Left colon (tissue), 2 donors: ENCODE measurements around the gene CNNM2. TPM values are rescaled to one million over a fixed set of nuclear protein-coding genes. Genes with fewer than 3 reads are reported as not detected.
A peak's percentile ranks its signal among the peaks of the same experiment; 100 is the strongest.
"Not testable (repeated sequence)": the region's sequence is repeated elsewhere in the genome, so short reads cannot be mapped to it uniquely, and the experiment has no call there.

Experiments used
- ATAC-seq: fragments of 200-7000 bp; cut with Tn5 transposase; one replicate; pipeline ENCODE4 v1.9.1; 2020; ENCODE audit warnings: mild to moderate bottlenecking, moderate library complexity
- DNase-seq, 2 donors: peaks; one replicate each; pipeline ENCODE4 v3.0.0-alpha.2; 2020
- intact Hi-C, 2 donors: fragments of 100-400 bp; cut with DNase I in 1 of 2; cut with micrococcal nuclease in 1 of 2; formaldehyde crosslinking; loops; one replicate each; pipeline versions ENCODE4 v1.11.2 to v1.14.0; 2022; cut with DNase I, micrococcal nuclease
- total RNA-seq, 2 donors: library from RNA; stranded (reverse); fragmentation: NEBNext Ultra II Directional; extraction: Animal tissue kit (Norgen Biotek cat#: 25700); gene quantifications; one replicate each; pipeline ENCODE4 v1.2.1, GENCODE V29; 2021
- donor health status: DM: no; HTN: no; CAD: no.
- donor health status: DM: yes; HTN: yes; CAD: no.

Gene CNNM2
- total RNA-seq, 2 donors from 2014 or later, result 34.5 to 38.6 TPM

DNA sequence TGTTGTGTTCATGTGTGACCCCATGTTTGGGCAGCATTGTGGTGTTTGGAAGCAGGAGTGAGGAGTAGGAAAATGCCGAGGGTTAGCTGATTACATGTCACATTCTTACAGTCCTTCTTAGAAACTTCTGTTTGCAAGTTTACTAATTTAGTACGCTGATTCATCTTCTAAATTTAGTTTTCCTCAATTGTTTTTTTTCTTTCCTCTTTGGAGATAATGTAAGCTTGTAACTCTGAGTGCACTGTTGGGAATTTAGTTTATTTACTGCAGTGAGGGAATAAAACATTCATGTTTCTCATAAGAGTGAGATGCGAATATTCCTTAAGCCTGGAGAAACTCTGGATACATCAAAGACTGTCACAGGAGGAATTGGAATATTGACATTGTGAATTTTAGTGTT lies 139.9 kb downstream of the CNNM2 start:
- DNase-seq, result no peak
- intact Hi-C loops, result no loop called here

DNA sequence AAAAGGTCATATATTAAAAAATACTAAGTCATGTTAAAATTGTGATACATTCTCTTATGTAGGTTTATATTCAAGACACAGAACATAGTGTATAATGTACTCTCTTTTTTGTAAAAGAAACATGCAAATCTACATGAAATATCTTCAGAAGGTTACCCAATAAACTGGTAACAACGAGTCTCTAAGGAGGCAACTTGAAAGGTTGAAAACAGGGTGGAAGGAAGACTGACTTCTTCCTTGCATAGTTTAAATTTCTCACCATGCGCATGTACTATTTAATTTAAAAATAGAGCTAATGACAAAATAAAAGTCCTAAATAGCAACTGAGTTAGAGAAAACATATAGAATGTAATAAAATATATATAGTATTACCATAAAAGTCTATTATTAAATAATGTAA lies 142.5 kb downstream of the CNNM2 start:
- no peak for DNase-seq
- no peak for ATAC-seq
- intact Hi-C loops, result loop anchor here (10.0 kb wide), 3 partner anchors 136 to 336 kb away; partner anchors contain the start of gene CNNM2 (in 1 of the 2)

More for the DNA sequence above, 139.9 kb downstream of the CNNM2 start:
- no peak for ATAC-seq

- peak; percentile 38 for ATAC-seq
- intact Hi-C loops, result loop anchor here (10.0 kb wide), 3 partner anchors 138 to 338 kb away; partner anchors contain the start of gene CNNM2 (in 1 of the 2)
Observed at GRCh38 chr10:103062854-103063590, 144.9 kb downstream of the CNNM2 start.

DNA sequence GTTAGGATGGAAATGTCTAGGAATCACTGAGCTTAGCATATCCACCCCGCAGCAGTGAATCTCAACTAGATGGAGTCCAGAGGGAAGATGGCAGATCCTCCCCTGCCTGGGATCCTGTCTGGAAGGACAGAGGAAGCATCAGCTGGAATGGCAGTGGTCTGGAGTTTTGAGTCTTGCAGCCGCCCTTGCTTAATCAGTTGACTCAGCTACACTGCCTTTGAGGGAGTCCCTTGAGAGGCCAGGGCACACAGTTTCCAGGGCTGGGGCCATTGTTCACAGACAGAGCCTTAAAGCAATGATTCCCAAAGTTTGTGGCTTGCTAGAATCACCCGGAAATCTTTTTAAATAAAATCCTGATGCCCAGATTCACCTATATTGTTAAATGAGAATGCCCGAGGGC lies 146.9 kb downstream of the CNNM2 start:
- ATAC-seq, result no peak
- intact Hi-C loops, result loop anchor here (10.0 kb wide), 3 partner anchors 140 to 340 kb away; partner anchors contain the start of gene CNNM2 (in 1 of the 2)
- DNase-seq, result no peak

More at GRCh38 chr10:103062854-103063590, 144.9 kb downstream of the CNNM2 start:
- DNase-seq, result no peak

DNA sequence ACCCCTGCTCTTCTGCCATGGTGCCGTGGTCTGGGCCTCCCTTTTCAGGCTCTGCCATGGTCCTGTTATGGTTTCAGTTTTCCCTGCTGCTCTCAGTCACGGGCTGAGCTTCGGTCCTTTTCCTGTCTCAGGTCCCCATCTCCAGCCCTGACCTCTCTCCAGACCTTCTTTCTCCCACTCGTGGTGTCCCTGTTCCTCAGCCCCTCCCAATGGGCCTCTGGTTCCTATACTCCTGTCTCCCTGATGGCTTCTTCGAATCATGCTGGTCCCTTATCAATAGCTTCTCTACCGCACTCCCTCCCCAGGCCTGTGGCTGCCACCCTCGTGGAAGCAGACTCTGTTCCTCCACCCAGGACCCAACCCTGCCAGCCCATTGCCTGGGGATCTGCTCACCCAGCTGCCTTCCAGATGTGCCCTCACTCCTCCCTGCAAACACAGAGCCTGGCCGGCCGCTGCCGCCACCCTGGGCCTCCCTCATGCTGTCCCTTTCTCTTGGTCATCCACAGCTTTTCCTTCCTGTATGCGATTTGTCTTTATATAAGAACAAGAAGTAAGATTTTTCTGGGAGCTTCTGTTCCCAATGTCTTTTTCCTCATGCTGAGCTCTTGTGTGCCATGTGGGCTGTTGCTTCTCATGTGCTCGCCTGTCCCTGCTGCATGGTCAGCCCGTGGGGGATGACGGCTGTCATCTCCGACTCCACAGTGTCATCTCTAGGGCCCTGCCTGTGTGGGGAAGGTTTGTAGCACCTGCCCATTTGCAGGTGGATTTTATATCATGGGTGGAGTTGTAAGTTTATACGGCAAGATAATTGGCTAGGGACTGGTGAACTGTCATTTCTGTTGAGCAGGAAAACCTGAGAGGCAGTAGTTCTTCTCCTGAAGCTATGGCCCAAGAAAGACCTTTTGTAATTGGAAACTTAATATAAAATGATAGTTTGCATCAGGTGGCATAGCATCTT lies 148.3 kb downstream of the CNNM2 start:
- ATAC-seq, result peak; percentile 80
- intact Hi-C loops, result loop anchor here (10.0 kb wide), 3 partner anchors 142 to 342 kb away; partner anchors contain the start of gene CNNM2 (in 1 of the 2)
- no peak for DNase-seq

DNA sequence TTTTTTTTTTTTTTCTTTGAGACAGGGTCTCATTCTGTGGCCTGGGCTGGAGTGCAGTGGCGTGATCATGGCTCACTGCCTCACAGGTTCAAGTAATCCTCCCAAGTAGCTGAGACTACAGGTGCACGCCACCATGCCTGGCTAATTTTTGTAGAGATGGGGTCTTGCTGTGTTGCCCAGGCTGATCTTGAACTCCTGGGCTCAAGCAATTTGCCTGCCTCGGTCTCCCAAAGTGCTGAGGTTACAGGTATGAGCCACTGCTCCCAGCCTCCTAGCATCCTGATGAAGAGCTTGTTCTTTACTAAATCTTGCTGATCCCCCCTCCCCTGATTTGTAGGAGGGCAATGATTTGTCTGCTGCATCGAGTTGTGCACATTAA lies 149.0 kb downstream of the CNNM2 start:
- not testable (repeated sequence) for DNase-seq, ATAC-seq
- intact Hi-C loops, result loop anchor here (10.0 kb wide), 3 partner anchors 142 to 342 kb away; partner anchors contain the start of gene CNNM2 (in 1 of the 2)

GRCh38 chr10:103067484-103067883 lies 149.4 kb downstream of the CNNM2 start:
- DNase-seq (no peak), ATAC-seq (no peak)
- intact Hi-C loops, result loop anchor here (10.0 kb wide), 3 partner anchors 143 to 343 kb away; partner anchors contain the start of gene CNNM2 (in 1 of the 2)

- intact Hi-C loops, result loop anchor here (10.0 kb wide), 3 partner anchors 143 to 343 kb away; partner anchors contain the start of gene CNNM2 (in 1 of the 2)
- DNase-seq (no peak), ATAC-seq (no peak)
Observed at GRCh38 chr10:103067956-103068355, 149.9 kb downstream of the CNNM2 start.

GRCh38 chr10:103069453-103070331 lies 151.6 kb downstream of the CNNM2 start:
- intact Hi-C loops, result loop anchor here (10.0 kb wide), 3 partner anchors 145 to 345 kb away; partner anchors contain the start of gene CNNM2 (in 1 of the 2)
- ATAC-seq, result peak; percentile 85
- peak; percentile 44 to 83 for DNase-seq

DNA sequence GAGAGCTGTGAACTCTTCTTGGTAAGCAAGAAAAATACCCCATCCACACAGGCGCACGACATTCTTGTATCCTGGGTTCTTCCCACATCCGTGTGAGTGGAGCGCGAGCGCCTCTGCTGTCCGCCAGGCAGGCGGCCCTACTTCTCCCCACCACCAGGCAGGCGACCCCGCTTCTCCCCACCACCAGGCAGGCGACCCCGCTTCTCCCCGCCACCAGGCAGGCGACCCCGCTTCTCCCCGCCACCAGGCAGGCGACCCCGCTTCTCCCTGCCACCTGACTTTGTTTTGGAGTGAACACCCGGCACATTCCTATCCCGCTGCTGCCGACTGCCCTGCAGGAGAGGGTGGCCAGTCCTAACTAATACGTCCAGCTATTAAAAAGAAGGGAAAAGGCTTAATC lies 154.2 kb downstream of the CNNM2 start:
- no peak for ATAC-seq
- DNase-seq, result no peak
- intact Hi-C loops, result no loop called here

DNA sequence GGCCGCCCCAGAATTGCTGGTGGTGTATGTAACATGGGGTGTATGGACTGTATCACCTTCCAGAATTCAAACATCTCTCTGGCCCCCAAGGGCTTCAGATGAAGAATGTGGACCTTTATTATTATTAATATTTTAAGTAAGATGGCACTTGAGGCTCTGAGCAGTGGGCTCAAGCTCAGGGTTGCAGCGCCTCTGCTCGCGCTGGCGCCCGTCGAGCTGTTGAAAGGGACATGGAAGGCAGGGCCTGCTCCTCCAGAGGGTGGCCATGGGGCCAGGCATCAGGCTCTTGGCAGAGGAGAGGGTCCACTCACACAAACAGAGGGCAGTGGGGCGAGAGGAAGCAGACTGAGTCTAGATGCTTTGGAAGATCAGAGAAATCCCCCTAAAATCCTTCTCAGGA lies 154.8 kb downstream of the CNNM2 start:
- DNase-seq (no peak), ATAC-seq (no peak)
- intact Hi-C loops, result no loop called here

GRCh38 chr10:103077020-103077419 lies 158.9 kb downstream of the CNNM2 start:
- intact Hi-C loops, result no loop called here
- DNase-seq, result no peak
- no peak for ATAC-seq

DNA sequence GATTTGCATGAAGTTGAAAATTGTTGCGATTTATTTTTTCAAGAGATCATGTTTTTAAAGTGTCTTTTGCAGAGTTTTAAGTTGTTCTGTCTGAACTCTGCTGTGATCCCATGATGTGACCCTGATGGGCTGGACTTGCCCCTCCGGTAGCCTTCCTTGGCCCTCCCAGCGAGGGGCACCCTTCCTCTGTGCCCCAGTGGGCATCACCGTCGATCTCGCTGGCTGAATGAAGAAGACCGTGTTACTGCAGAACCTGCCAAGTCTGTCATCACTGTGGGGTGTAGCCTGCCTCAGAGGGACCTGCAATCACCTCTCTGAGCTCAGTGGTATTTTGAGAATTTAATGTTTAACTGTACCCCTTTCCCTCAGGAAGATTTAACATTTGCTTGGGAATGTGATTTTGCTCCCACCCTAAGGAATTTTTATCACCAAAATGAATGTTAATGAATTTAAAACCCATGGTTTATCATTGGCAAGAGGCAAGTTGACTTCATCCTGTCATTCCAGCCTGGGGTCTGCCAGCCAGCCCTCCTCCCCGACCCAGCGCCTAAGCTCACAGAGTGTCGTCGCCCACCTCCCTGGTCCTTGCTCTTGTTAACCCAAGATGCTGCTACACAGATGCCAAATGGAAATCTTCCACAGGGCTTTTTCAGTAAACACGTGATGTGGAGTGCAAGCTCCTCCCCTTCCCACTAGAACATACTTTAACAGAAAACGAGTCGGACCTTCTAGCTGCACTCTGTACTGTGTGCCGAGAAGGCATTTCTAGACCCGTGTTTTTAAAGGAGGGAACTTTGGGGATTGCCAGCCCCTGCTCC lies 159.6 kb downstream of the CNNM2 start:
- DNase-seq (no peak), ATAC-seq (no peak)
- intact Hi-C loops, result no loop called here

DNA sequence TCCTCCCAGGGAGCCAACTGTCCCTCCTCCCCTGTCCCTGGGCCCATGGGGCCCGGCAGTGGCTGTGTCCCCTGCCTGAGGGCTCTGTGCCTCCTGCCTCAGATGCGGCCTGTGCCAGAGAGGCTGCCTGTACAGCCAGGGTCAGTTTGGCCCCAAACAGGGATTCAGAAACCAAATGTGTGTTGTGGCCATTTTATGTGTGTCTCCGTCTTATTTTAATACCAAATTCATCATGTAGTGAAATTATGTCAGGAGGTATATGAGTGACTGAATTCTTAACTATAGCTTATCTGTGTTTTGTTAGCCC lies 160.2 kb downstream of the CNNM2 start:
- intact Hi-C loops, result no loop called here
- DNase-seq, result no peak
- no peak for ATAC-seq

DNA sequence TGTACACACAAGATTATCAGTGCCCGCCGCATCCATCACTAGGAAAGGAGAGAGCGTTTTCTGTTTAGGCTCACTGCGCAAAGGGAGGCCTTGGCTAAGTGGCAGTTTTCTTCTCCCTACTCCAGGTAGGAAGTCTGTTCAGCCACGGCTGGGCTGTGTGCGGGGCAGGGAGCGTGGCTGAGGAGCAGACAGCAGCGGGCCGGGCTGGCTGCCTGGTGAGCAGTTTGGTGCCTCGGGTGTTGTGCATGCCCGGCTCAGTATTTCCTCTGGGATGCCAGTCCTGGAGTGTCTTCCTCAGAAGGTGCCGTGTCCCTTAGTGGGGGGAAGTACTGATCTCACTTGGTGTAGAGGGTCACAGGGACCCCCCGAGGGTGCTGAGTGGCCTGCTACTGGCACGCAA lies 160.6 kb downstream of the CNNM2 start:
- ATAC-seq, result no peak
- DNase-seq, result no peak
- intact Hi-C loops, result no loop called here

DNA sequence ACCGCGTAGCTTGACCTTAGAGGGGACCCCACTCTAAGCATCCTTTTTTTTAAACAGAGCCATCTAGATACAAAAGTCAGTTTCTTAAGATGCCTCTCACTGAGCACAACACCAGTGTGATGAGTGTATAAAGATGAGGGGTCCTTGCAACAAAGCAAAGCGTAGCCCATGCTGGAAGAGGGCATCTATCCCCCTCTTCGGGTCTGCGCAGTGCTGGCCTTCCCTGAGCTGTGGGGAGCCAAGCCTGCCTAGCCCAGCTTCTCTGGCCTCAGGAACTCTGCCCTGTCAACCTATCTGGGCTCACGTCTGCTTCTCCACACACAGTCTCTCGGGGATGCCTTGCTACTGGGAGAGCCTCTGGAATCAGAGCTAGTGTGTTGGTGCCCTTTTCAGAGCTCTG lies 161.0 kb downstream of the CNNM2 start:
- DNase-seq, result no peak
- intact Hi-C loops, result no loop called here
- ATAC-seq, result no peak

- no peak for DNase-seq
- ATAC-seq, result no peak
- intact Hi-C loops, result no loop called here
Observed at GRCh38 chr10:103079946-103080345, 161.9 kb downstream of the CNNM2 start.
